GM19397 (cell line): ENCODE data around the gene CPEB1.
"Not testable (repeated sequence)": the region's sequence is repeated elsewhere in the genome, so short reads cannot be mapped to it uniquely, and the experiment has no call there.

Experiments
- ATAC-seq: cut with Tn5 transposase; IDR thresholded peaks from one replicate; pipeline ENCODE4 v1.9.1; 2021; ENCODE audit warnings: mild to moderate bottlenecking, moderate library complexity; ENCODE audit not compliant: unreplicated experiment

The CPEB1 gene

DNA sequence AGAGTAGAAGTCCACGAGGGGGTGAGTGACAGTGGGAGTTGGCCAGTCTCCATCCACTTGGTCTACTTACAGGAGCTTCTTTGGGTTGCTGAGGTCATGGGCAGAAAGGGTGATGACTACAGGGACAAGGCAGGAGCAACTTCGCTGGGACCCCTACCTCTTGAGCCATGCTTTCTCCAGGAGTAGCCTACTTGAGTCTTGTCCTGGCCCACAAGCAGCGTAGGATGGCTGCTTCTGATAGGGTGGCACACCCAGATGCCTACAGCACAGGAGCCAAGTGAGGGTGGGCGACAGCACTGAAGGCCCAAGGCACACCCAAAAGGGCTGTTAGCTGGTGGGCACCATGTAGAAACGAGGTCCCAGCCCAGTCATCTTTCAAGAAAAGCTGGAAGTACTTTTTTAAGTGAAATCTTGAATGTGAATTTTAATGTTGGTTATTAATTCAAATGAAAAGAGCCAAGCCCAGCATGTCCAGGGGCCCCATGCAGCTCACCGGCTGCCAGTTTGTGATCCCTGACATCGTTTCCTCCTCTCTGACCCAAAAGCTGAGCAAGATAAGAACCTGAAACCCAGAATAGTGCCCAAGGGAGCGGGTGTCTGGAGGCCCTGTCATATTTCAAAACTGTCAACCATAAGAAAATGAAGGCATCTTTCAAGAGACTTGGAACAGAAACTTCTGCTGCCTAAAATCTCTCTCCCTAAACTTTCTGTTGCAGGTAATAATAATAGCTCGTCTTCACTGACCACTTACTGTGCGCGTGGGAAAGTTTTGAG, 2.2 kb upstream of the CPEB1 start:
- no peak for ATAC-seq

GRCh38 chr15:82648257-82649103, 1.3 kb upstream of the CPEB1 start:
- ATAC-seq: no peak

- ATAC-seq: no peak
Observed at GRCh38 chr15:82647835-82648256, 683 bp upstream of the CPEB1 start.

- no peak for ATAC-seq
Observed at GRCh38 chr15:82646250-82647044, 716 bp downstream of the CPEB1 start.

GRCh38 chr15:82644967-82645852, 2.0 kb downstream of the CPEB1 start:
- not testable (repeated sequence) for ATAC-seq

DNA sequence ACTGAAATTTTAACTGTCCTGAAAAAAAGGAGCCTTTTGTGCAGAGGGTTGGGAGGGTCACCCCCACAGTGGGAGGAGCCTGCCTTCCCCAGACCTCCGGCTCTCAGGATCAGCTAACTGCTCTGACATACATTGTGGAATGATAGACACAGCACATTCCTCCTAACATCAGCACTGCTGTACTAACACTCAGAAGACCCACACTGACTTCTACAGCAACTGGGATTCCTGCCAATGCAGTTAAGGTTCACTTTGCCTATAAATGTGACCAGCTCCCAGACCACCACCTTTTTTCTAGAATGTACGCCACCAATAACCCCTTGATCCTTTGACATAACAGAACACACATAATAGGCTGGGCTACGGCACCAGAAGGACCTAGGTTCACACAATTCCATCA, 3.2 kb downstream of the CPEB1 start:
- no peak for ATAC-seq

- ATAC-seq: no peak
Observed at GRCh38 chr15:82642656-82643055, 4.5 kb downstream of the CPEB1 start.

- no peak for ATAC-seq
Observed at GRCh38 chr15:82641129-82641798, 5.9 kb downstream of the CPEB1 start.

DNA sequence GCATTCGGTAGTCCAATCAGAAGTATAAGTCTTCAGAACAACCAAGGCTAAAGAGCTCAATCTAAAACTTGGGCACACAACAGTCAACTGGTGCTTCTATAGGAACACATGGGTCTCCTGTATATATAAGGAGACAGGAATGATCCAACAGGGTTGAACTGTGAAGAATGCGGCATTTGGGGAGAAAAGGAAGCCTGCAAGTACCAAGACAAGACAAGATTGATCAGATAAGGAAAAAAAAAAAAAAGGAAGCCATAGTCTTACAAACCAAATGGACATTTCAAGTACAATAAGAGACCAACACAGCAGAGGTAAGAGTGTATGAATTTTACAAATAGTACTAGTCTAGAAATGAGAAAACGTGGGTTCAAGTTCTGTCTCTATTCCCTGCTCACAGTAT, 6.5 kb downstream of the CPEB1 start:
- no peak for ATAC-seq

- ATAC-seq: no peak
Observed at GRCh38 chr15:82635798-82636197, 11.4 kb downstream of the CPEB1 start.

GRCh38 chr15:82630033-82630432, 17.1 kb downstream of the CPEB1 start:
- ATAC-seq: no peak

- no peak for ATAC-seq
Observed at GRCh38 chr15:82625136-82625535, 22.0 kb downstream of the CPEB1 start.

GRCh38 chr15:82624438-82624837, 22.7 kb downstream of the CPEB1 start:
- no peak for ATAC-seq

GRCh38 chr15:82624008-82624407, 23.2 kb downstream of the CPEB1 start:
- ATAC-seq: no peak

GRCh38 chr15:82621970-82622369, 25.2 kb downstream of the CPEB1 start:
- no peak for ATAC-seq

- no peak for ATAC-seq
Observed at GRCh38 chr15:82613747-82614146, 33.4 kb downstream of the CPEB1 start.

DNA sequence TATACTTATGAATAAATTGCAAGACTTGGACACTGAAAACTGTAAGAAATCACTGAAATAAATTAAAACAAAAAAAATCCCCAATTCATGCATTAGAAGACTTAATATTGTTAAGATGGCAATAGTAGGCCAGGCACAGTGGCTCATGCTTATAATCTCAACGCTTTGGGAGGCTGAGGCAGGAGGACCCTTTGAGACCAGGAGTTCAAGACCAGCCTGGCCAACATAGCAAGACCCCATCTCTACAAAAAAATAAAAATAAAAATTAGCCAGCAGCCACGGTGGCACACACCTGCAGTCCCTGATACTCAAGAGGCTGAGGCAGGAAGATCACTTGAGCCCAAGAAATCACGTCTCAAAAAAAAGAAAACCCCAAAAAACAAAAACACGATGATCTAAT, 35.8 kb downstream of the CPEB1 start:
- ATAC-seq: no peak

DNA sequence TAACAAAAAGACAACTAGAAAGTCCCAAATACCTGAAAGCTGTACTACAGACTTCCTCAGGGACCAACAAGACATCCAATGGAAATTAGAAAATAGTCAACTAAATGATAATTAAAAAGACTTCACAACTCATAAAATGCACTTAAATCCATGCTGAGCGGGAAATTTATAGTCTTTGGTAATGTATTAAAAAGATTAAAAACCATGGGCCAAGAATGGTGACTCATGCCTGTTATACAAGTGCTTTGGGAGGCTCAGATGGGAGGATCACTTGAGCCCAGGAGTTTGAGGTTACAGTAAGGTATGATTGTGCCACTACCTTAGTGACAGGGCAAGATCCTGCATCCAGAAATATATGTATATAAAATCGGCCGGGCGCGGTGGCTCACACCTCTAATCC, 45.0 kb downstream of the CPEB1 start:
- no peak for ATAC-seq

DNA sequence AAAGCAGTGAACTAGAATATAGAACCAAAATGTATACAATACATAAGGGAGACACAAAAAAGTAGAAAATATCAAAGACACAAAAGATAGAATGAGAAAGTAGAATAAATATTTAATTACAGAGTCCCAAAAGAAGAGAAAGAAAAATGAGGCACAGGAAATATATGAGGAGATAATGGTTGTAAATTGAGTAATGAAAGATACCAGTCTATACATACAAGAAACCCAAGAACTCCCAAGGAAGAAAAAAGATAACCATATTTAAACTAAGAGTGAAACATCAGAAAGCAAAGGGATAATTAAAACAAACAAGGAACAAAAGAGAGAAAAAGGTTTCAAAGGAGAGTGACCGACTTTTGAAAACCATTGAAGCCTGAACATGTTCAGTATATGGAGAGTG, 47.3 kb downstream of the CPEB1 start:
- ATAC-seq: no peak

- ATAC-seq: no peak
Observed at GRCh38 chr15:82597815-82598214, 49.3 kb downstream of the CPEB1 start.
